Frontal cortex (tissue), 4 donors: ENCODE results near the gene SYCE3. TPM values are rescaled to one million over a fixed set of nuclear protein-coding genes. Genes with fewer than 3 reads are reported as not detected.
"Not testable (repeated sequence)": the region's sequence is repeated elsewhere in the genome, so short reads cannot be mapped to it uniquely, and the experiment has no call there.

Experiments
- DNase-seq, 2 donors: peaks; one replicate each; pipeline ENCODE4 v3.0.0; 2012; ENCODE audit warnings: low spot score in 2 of 2
- FAIRE-seq: peaks from 2 replicates; lab custom pipeline; 2012; peaks lifted over from hg19 to GRCh38; lab: Jason Lieb, UNC
- total RNA-seq: library from RNA; depleted of rRNA; stranded (reverse); fragments of >200 nt; gene quantifications from one replicate; pipeline ENCODE4 v1.2.3, GENCODE V29; 2014
- donor health status: control.
- donor health status: control.
- donor health status: control.

Gene SYCE3
- total RNA-seq, 1 donor from 2014 or later: not detected

- not testable (repeated sequence) for FAIRE-seq, DNase-seq
These were observed 28.6 kb downstream of the SYCE3 start for GRCh38 chr22:50533856-50534711.

DNA sequence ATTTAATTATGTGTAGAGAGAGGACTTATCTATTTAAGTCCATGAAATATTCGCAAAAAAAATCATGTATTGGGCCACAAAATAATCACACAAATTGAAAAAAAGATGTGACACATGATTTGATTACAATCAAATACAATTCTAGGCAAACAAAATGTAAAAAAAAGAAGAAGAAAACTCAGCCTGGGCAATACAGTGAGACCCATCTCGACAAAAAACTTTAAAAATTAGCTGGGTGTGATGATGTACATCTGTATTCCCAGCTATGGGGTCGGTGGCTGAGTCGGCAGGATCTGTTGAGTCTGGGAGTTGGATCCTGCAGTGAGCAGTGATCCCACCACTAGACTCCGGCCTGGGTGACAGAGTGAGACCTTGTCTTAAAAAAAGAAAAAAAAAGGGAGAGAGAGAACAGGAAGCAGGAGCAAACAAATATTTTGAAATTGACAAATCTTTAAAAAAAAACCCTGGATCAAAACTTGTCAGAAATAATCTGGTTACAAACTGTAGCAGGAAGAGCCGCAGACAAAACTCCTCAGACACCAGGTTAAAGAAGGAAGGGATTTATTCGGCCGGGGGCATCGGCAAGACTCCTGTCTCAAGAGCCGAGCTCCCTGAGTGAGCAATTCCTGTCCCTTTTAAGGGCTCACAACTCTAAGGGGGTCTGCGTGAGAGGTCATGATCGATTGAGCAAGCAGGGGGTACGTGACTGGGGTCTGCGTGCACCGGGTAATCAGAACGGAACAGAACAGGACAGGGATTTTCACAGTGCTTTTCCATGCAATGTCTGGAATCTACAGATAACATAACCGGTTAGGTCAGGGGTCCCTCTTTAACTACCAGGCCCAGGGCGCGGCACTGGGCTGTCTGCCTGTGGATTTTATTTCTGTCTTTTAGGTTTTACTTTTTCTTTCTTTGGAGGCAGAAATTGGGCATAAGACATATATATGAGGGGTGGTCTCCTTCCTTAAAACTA, 29.6 kb downstream of the SYCE3 start:
- DNase-seq (no peak), FAIRE-seq (no peak)

DNA sequence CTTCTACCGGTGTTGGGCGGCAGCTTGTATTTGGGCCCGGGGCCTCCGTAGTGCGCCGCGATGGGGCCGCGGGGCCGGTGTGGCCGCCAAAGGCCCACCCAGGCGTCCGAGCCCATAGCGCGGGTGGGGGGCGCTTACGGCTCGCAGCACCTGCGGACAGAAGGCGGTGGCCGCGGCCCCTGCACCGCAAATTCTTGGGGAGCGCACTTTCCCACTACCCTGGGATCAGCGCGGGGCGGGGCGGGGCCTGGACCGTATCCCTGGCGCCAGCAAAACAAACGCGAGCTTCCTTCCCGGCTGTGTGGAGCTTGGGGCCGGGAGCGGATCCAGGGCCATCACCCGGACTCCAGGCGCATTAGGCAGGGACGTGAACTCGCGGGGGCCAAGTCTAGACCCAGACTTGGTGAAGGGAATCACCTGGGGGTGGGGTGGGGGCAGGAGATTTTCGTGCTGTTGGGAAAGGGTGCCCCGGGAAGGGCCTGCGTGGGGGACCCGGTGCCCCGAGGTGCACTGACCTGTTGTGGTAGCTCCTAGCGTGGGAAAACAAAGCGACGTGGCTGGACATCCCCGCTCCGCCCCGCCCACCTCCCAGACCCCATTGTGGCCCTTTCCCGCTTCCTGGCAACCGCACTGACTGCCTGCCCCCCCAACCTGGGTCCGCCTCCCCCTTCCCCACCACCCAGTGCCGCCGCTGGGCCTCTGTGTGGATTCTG, 30.6 kb downstream of the SYCE3 start:
- peak in 1 of 2 donors; percentile 49 for DNase-seq
- FAIRE-seq: no peak

GRCh38 chr22:50531546-50531961, 31.2 kb downstream of the SYCE3 start:
- FAIRE-seq: no peak
- no peak for DNase-seq

DNA sequence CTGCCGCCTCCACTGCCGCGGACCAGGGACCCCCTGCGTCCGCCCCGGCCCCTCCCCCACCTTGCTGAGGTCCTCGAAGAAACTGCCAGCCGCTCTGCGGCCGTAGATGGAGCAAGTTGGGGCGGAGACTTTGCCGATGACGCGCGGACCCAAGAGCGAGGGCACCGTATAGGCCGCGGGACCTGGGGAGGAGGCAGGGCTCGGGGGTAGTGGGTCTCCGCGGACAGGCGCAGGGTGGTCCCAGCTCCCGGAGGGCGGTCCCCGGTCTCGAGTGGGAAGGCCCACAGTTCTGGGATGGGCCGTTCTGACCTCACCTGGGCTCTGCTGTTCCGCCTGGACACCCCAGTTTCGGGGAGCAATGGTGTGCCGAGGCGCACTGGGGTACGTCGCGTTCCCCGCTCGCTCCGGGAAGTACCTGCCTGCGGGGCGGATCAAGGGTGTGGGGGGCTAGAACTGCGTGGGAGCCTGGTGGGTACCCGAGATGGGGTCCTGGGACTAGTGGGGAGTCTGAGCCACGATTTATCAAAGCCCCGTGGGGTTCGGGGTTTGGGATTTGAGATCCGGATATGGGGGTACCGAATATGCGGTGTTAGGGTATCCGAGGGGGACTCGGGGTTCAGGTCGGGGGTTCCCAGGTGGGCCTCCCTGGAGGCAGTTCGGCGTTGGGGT, 31.7 kb downstream of the SYCE3 start:
- FAIRE-seq (no peak), DNase-seq (peak in 1 of 2 donors; percentile 55)

DNA sequence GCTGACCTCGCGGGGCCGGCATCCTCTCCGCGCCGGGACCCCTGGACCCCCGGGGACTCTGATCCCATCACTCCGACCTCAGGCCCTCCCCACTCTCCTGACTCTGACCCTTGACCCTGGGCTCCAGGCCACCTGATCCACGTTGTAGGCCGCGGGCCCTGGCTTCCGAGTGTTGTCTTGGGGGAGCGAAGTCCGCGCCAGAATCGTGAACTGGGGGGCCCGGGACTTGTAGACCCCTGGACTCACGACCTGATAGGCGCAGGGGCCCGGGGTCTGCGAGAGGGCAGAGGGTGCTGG, 32.2 kb downstream of the SYCE3 start:
- FAIRE-seq: no peak
- no peak for DNase-seq

DNA sequence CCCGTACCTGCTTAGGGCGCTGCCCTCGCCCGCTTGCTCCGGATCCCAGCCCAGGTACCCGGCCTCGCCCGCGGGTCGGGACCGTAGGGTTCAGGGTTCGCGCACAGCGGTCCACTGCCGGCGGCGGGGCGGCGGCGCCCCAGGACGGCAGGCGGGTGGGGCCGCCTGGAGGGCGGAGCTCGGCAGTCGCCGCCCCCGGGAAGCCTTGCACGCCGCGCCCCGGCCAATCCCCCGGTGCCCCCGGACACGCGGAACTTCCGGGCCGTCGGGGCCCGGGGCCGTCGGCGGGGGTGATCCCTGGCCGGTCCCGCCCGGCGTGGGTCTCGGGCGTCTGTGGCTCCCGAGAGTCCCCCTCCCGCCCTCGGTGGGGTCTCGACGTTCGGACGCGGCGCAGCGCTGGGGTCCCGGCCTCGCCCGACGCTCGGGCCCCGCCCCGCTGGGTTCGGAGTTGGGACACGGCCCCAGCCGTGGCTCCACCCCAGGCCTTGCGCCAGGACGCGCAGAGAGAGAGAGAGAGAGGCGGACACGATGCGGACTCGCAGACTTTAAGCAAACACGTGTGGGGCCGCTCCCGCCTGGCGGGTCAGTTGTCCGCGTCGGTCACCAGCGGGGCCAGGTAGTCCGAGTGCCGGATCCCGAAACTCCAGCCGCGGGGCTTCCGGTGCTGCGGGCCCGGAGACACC, 32.7 kb downstream of the SYCE3 start, which contains the start of gene TYMP:
TYMP (minus strand) TSS at position 116 of the 683 bp plus-strand sequence. CDS start 303 bp downstream, outside the sequence.
- FAIRE-seq (no peak), DNase-seq (peak in 1 of 2 donors; percentile 62)

DNA sequence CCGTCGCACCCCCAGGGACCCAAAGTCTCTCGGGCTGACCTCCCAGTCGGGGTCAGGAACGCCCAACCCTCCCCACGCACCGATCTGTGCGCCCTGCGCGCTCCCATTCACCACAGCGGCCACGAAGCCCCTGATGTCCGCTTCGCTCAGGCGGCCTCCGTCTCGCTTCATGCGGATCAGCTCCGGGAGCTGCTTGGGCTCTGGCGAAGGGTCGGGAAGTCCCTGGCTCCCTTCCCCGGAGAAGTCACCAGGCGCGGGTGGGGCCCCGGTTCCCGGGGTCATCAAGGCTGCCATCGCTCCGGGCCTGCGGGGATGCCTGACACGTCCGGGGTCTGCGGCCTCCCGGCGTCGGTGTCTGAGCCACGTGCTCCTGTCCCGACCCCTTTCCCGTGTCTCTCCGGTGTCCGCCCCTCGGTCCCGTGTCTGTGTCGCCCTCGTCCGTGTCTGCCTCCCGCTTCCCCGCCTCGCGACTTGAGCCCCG, 33.3 kb downstream of the SYCE3 start:
- peak in 1 of 2 donors; percentile 45 for DNase-seq
- FAIRE-seq: no peak

DNA sequence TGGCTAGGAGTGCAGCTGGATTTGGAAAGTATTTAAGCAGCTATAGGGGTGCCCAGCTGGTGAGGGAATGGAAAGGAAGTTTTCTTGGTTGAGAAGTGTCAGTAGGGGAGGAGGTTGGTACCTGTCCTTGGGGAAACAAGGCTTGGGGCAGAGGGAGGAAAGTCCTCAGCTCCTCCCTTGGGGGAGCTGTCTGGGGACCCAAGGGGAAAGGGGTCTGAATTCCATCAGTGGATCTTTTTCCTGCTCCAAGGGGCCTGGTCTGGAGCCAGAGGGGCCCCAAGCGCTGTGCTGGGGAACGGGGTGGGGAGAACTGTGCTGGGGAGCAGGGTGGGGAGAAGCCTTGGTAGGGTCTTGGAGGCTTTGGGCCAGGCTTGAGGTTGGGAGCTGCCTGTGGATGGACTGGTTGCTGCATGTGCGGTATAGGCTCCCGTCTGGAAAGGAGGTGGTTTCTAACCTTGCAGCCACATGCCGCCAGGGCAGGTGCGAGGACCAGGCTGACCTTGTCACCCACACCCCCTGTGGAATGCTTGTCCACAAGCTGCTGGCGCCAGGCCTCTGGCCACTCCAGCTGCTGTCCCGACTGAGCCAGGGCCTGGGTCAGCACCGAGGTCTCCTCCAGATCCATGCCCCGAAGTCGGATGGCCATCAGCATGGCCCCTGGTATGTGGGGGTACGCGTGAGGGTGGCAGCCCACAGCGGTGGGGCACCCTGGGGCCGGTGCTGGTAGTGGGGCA, 33.9 kb downstream of the SYCE3 start:
- no peak for FAIRE-seq
- DNase-seq: no peak

- no peak for FAIRE-seq
These were observed 34.6 kb downstream of the SYCE3 start for GRCh38 chr22:50527921-50528681.

GRCh38 chr22:50526834-50527801, 35.6 kb downstream of the SYCE3 start:
- no peak for FAIRE-seq

More at GRCh38 chr22:50527921-50528681, 34.6 kb downstream of the SYCE3 start:
- DNase-seq: no peak

DNA sequence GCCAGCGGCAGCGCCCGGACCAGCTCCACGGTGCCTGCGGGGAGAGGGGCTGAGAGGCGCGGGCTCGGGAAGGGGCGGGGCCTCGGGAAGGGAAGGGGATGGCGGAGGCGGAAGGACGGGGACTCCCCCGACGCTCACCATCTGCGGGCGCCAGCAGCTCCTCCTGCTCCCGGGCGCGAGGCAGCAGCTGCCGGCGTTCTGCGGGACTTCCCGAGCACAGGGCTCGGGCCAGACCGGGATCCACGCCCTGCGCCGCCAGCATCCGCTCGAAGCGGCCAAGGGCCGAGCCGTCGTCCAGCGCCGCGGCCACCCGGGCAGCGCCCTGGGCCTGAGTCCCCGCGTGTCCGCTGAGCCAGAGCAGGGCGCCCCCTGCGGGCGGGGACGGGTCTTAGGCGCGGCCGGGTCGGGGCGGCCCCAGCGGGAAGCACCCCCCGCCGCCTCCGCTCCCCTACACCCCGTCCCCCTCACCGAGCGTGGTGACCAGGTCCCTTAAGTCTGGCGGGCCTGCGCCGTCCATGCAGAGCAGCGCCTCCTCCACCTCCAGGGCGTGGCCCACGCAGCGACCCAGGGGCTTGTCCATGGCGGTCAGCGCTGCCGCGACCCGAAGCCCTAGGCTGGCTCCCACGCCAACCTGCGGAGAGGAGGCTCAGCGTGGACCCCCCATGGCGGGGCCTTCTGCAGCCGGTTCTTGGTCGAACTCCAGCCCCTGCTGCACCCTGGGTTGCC, 36.4 kb downstream of the SYCE3 start:
- no peak for FAIRE-seq

More at GRCh38 chr22:50526834-50527801, 35.6 kb downstream of the SYCE3 start:
- peak in 1 of 2 donors; percentile 47 for DNase-seq

GRCh38 chr22:50525858-50526107, 36.9 kb downstream of the SYCE3 start:
- DNase-seq (peak in 1 of 2 donors; percentile 86), FAIRE-seq (no peak)

More for the DNA sequence above, 36.4 kb downstream of the SYCE3 start:
- DNase-seq: peak; percentile 79 to 83

DNA sequence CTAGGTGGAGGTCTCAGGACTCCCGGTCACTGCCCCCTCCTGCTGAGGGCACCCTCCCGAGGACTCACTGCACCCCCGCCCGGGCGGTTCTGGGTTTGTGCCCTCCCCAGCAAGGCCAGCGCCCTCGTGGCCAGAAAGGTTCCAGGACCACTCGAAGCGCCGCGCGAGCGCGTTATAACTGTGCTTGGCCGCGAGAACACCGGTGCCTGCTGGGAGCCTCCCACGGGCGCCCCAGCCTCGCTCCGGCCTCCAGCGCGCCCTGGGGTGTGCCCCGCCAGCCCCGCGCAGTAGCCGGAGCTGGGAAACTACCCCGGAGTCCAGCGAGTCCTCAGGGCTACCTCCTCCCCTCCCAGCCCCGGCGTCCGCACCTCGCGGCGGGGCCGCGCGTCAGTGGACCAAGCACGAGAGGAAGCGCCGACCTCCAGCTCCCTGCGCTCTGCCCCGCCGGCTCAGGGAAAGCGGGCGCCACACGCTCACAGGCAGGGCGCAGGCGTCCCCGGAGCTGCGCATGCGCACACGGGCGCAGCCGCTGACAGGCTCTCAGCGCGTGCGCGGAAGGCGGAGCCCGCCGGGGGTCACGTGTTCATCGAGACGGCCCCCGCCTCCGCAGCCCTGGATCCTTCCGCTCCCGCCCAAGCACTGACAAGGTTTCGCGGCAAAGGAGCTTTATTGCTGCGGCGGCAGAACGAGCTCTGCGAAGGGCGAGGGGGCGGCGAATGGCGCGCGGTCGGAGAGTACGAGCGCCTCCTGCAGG, 37.4 kb downstream of the SYCE3 start, which contains the start of gene SCO2:
SCO2 (minus strand) TSS at position 495 of the 754 bp plus-strand sequence. CDS start 1,187 bp downstream, outside the sequence.
- FAIRE-seq (no peak), DNase-seq (peak; percentile 100)

DNA sequence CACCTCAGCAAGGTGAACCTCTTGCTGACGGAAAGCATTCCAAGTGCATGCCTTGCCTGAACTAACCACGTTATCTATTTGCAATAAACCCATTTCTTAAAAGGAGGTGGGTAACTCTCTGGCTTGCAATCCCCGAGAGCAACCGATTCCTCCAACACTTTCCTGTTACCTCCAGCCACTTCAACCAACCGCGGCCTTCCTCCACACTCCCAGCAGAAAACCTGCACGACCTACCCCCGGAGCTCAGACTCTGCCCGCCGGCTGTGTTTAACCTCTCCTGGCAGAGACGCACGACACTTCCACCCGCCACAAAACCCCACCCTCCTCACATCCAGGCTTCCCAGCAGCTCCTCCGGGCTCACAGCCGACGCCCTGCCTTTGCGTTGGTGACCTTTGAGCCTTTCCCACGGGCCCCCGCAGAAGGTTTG, 38.0 kb downstream of the SYCE3 start:
- no peak for FAIRE-seq
- no peak for DNase-seq
